Measurements from ENCODE around the gene RFX8. TPM values are rescaled to one million over a fixed set of nuclear protein-coding genes. Genes with fewer than 3 reads are reported as not detected.

RFX8 gene
- total and polyA plus RNA-seq, 2 of the 13 experiments (the other 11 are each of a cell fraction or from before 2014, with no cell fraction given): not detected

DNA sequence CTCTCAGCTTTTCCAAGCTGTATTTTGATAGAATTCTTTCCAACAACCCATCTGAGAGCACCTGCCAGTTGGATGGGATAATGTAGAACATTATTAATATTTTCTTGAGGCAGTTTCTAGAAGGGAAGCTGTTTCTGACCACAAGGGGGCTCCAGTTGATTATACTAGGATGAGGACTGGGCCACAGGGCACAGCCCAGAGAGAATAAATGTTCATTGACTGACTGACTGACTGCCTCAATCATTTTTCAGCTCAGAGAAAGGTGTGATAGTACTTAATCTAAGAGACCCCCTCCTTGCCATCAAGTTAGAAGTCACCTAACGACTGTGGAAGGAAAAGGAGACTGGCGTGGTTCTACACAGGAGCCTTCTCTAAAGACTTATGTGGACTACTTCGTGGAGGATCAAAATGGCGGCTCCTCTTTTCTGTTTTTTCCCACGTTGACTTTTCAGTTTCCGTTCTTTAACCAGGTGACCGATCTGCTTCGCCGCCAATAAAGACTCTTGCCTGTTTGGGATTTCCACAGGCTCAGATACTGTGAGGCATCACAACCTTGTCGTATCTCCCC, 55.7 kb downstream of the RFX8 start (continued):
- TF ChIP-seq, protein P1, sequence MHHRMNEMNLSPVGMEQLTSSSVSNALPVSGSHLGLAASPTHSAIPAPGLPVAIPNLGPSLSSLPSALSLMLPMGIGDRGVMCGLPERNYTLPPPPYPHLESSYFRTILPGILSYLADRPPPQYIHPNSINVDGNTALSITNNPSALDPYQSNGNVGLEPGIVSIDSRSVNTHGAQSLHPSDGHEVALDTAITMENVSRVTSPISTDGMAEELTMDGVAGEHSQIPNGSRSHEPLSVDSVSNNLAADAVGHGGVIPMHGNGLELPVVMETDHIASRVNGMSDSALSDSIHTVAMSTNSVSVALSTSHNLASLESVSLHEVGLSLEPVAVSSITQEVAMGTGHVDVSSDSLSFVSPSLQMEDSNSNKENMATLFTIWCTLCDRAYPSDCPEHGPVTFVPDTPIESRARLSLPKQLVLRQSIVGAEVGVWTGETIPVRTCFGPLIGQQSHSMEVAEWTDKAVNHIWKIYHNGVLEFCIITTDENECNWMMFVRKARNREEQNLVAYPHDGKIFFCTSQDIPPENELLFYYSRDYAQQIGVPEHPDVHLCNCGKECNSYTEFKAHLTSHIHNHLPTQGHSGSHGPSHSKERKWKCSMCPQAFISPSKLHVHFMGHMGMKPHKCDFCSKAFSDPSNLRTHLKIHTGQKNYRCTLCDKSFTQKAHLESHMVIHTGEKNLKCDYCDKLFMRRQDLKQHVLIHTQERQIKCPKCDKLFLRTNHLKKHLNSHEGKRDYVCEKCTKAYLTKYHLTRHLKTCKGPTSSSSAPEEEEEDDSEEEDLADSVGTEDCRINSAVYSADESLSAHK (CRISPR knock-in tag; IDR thresholded peaks at IDR 0.05; ENCODE audit: borderline replicate concordance): 0 out of 2 replicates have a peak, but pooled peaks have one; percentile 33
- TF ChIP-seq, protein P2, sequence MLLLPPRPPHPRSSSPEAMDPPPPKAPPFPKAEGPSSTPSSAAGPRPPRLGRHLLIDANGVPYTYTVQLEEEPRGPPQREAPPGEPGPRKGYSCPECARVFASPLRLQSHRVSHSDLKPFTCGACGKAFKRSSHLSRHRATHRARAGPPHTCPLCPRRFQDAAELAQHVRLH (CRISPR knock-in tag; IDR thresholded peaks at IDR 0.05; ENCODE audit: borderline replicate concordance, low read depth): 0 out of 2 replicates have a peak, but pooled peaks have one; percentile 32
- TF ChIP-seq ZMYM3 (CRISPR knock-in tag; IDR thresholded peaks at IDR 0.05): peak; percentile 58; the same call in 1 of the 2 replicates
- TF ChIP-seq ZMYM4 (CRISPR knock-in tag; IDR thresholded peaks at IDR 0.05): 0 out of 2 replicates have a peak, but pooled peaks have one; percentile 32
- TF ChIP-seq PRPF4 (IDR thresholded peaks at IDR 0.05; ENCODE audit: low read depth, low read length, poor library complexity, severe bottlenecking): no peak
- TF ChIP-seq ZNF230 (CRISPR knock-in tag; IDR thresholded peaks at IDR 0.05): no peak
- TF ChIP-seq, protein P3, sequence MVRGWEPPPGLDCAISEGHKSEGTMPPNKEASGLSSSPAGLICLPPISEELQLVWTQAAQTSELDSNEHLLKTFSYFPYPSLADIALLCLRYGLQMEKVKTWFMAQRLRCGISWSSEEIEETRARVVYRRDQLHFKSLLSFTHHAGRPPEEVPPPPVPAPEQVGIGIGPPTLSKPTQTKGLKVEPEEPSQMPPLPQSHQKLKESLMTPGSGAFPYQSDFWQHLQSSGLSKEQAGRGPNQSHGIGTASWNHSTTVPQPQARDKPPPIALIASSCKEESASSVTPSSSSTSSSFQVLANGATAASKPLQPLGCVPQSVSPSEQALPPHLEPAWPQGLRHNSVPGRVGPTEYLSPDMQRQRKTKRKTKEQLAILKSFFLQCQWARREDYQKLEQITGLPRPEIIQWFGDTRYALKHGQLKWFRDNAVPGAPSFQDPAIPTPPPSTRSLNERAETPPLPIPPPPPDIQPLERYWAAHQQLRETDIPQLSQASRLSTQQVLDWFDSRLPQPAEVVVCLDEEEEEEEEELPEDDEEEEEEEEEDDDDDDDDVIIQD (CRISPR knock-in tag; IDR thresholded peaks at IDR 0.05; ENCODE audit: low read depth): peak; percentile 48; the same call in 1 of the 2 replicates
- TF ChIP-seq ZNF468 (CRISPR knock-in tag; IDR thresholded peaks at IDR 0.05): no peak
- peak; percentile 95 for TF ChIP-seq SMC3 (IDR thresholded peaks at IDR 0.05; ENCODE audit: low read length)
- TF ChIP-seq, protein P4, sequence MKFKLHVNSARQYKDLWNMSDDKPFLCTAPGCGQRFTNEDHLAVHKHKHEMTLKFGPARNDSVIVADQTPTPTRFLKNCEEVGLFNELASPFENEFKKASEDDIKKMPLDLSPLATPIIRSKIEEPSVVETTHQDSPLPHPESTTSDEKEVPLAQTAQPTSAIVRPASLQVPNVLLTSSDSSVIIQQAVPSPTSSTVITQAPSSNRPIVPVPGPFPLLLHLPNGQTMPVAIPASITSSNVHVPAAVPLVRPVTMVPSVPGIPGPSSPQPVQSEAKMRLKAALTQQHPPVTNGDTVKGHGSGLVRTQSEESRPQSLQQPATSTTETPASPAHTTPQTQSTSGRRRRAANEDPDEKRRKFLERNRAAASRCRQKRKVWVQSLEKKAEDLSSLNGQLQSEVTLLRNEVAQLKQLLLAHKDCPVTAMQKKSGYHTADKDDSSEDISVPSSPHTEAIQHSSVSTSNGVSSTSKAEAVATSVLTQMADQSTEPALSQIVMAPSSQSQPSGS (CRISPR knock-in tag; IDR thresholded peaks at IDR 0.05): no peak
- TF ChIP-seq, protein P5, sequence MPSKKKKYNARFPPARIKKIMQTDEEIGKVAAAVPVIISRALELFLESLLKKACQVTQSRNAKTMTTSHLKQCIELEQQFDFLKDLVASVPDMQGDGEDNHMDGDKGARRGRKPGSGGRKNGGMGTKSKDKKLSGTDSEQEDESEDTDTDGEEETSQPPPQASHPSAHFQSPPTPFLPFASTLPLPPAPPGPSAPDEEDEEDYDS (CRISPR knock-in tag; IDR thresholded peaks at IDR 0.05): 0 out of 2 replicates have a peak, but pooled peaks have one; percentile 10
- TF ChIP-seq ZNF3 (CRISPR knock-in tag; IDR thresholded peaks at IDR 0.05): peak; percentile 100
- TF ChIP-seq ZNF331 (CRISPR knock-in tag; IDR thresholded peaks at IDR 0.05): 0 out of 2 replicates have a peak, but pooled peaks have one; percentile 22
- no peak for TF ChIP-seq SOX5 (CRISPR knock-in tag; IDR thresholded peaks at IDR 0.05; ENCODE audit: borderline replicate concordance)
- TF ChIP-seq KAT8 (CRISPR knock-in tag; IDR thresholded peaks at IDR 0.05): peak; percentile 24; the same call in 1 of the 2 replicates
- peak; percentile 77 for TF ChIP-seq SMAD3 (CRISPR knock-in tag; IDR thresholded peaks at IDR 0.05)
- TF ChIP-seq RAD21 (CRISPR knock-in tag; IDR thresholded peaks at IDR 0.05): peak; percentile 81
- TF ChIP-seq ZBTB7B (CRISPR knock-in tag; IDR thresholded peaks at IDR 0.05): 0 out of 2 replicates have a peak, but pooled peaks have one; percentile 36
- TF ChIP-seq KLF6 (CRISPR knock-in tag; IDR thresholded peaks at IDR 0.05): 0 out of 2 replicates have a peak, but pooled peaks have one; percentile 52
- TF ChIP-seq ZNF605 (CRISPR knock-in tag; IDR thresholded peaks at IDR 0.05): no peak
- TF ChIP-seq MED13 (CRISPR knock-in tag; IDR thresholded peaks at IDR 0.05): no peak
- TF ChIP-seq PPARG (CRISPR knock-in tag; conservative IDR thresholded peaks at IDR 0.05): peak; percentile 94
- TF ChIP-seq, protein P6, sequence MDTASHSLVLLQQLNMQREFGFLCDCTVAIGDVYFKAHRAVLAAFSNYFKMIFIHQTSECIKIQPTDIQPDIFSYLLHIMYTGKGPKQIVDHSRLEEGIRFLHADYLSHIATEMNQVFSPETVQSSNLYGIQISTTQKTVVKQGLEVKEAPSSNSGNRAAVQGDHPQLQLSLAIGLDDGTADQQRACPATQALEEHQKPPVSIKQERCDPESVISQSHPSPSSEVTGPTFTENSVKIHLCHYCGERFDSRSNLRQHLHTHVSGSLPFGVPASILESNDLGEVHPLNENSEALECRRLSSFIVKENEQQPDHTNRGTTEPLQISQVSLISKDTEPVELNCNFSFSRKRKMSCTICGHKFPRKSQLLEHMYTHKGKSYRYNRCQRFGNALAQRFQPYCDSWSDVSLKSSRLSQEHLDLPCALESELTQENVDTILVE (CRISPR knock-in tag; IDR thresholded peaks at IDR 0.05): 0 out of 2 replicates have a peak, but pooled peaks have one; percentile 46
- TF ChIP-seq, protein P7, sequence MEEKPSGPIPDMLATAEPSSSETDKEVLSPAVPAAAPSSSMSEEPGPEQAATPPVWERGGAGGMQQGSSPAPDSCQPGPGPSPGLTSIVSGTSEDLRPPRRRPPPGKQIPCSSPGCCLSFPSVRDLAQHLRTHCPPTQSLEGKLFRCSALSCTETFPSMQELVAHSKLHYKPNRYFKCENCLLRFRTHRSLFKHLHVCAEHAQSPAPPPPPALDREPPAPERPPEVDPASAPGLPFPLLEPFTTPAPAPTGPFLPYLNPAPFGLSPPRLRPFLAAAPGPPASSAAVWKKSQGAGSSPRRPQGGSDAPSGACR (CRISPR knock-in tag; IDR thresholded peaks at IDR 0.05): no peak
